Urothelium cell line (cell line): ENCODE measurements around the gene SCYGR5.
"Not testable (repeated sequence)": the region's sequence is repeated elsewhere in the genome, so short reads cannot be mapped to it uniquely, and the experiment has no call there.

Experiments used
- DNase-seq: peaks from one replicate; pipeline ENCODE4 v3.0.0; 2011; ENCODE audit warnings: low spot score, mixed read lengths
- FAIRE-seq: peaks from 2 replicates; lab custom pipeline; 2011; peaks lifted over from hg19 to GRCh38; lab: Jason Lieb, UNC

SCYGR5 gene

DNA sequence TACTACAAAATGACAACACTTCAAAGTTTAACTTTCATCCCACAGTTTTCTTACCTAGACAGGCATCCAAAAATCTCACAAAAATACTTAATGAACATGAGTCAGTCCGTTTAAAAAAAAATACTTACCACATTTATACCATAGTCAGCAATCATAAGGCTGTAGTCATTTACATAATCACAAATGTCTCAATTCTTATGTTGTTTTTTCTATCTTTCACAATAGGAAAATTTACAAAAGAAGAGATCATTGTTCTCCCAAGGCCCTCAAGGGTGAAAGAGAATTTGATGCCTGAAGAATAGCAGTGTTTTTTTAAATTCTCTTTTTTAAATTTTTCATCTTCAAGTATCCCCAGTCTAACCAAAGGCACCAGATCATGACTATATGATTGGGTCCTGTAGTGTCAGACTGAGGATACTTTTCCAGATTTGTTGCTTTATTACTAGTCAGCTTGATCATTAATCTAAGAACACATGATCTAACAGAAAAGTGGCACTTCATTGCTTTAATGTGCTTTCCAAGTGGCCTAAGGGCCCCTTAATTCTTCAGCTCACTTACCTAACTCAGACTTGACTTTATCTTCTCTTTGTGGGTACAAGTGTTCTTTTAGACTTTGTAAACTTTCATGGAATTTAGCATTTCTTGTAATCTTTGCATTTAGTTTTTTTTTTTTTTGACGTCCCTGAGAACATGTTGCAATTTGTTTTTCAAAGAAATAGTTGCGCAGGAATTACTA lies 4.7 kb downstream of the SCYGR5 start:
- no peak for DNase-seq
- no peak for FAIRE-seq

DNA sequence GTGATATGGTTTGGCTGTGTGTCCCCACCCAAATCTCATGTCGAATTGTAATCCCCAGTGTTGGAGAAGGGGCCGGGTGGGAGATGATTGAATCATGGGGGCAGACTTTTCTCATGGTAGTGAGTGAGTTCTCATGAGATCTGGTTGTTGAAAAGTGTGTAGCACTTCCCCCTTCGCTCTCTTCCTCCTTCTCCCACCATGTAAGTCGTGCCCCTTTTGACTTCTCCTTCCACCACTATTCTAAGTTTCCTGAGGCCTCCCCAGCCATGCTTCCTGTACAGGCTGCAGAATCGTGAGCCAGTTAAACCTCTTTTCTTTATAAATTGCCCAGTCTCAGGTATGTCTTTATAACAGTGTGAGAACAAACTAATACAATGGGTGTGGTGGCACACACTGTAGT lies 7.0 kb downstream of the SCYGR5 start:
- DNase-seq, FAIRE-seq: not testable (repeated sequence)

DNA sequence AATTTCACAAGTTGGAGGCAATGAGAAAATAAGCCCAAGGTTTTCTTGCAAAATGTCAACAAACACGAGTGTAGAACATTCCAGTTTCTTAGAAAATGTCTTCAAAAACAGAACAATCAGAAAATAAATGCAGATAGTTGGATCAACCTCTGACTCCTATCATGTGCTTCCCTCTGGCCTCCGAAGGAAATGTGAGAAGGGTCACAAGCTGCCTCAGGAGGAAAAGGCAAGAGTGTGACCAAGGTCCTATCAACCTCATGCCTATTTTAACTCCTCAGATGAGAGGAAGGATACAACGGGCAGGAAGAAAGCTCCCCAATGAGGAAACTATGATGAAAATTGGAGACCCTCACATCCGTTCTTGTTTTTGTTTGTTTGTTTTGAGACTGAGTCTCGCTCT lies 7.9 kb downstream of the SCYGR5 start:
- FAIRE-seq, result no peak

DNA sequence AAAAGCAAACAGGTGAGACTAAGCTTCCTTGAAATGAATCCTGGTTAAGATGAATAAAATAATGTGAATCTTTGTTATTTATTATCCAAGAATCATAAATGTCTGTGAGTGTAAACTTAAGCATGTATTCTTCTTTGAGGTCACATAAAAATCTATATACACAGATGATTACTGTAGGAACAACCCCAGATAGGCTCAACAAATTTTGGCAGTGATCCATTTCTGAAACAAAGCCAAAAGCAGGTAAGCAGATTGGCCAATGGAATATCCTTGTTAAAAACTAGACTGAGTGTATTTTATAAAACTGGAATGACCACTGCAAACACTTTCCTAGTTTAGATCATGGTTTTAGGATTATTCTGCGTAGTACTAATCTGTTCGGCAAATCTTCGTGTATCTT lies 11.3 kb downstream of the SCYGR5 start:
- no peak for DNase-seq

More for the DNA sequence above, 7.9 kb downstream of the SCYGR5 start:
- DNase-seq, result no peak

DNA sequence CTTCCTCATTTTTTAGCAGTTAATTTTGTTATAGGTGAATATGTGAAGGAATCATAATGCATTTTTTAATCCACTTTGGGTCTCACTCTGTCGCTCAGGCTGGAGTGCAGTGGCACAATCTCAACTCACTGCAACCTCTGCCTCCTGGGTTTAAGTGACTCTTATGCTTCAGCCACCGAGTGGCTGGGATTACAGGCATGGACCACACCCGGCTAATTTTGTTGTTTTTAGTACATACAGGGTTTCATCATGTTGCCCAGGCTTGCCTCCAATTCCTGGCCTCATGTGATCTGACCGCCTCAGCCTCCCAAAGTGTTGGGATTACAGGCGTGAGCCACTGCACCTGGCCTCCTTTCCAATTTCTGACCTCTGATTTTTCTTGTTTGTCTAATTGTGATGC lies 17.7 kb downstream of the SCYGR5 start:
- DNase-seq, result no peak
- no peak for FAIRE-seq

More for the DNA sequence above, 11.3 kb downstream of the SCYGR5 start:
- FAIRE-seq, result no peak

DNA sequence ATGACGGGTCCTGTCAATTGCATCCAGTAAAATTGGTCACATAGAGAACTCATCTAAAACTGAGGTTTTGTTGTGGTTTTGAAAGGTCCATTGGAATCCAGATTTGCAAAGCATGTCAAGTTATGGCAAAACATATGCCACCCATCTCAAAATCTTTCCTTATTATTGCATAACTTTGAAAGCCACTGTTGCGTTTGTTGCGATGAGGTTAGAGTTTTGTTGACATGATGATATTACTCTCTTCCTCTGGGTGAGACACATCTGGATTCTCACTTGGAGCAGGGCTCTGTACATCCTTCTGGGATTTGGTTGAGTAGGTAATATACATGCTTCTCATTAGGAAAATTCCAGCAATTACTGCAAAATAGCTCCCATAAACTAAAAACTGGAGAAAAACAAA lies 20.6 kb downstream of the SCYGR5 start:
- FAIRE-seq (no peak), DNase-seq (no peak)

DNA sequence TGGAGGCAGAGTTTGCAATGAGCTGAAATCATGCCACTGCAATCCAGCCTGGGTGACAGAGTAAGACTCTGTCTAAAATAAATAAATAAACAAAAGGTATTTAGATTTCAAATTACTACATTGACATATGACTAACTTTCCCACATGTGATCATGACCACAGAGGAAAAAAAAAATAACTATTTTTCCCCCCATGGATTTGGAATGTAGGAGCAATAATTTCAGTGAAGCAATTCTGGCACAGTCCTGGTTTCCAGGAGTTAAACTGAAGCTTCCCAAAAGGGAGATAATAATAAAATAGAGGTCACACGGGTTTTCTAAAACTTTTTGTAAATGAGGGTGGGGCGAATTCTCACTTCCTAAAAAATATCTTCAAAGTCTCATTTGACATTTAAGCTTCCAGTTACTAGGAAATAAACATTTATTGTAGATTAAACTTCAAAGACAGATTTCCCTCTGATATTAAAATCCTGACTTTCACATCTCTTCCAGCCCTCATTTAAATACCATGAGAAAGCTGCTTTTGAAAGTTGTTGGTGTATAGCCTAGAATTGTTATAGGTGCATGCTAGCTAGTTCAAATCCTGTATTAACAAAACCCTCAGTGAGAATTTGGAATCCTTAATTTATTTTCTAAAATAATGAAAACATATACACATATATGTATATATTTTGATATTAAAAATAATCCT lies 30.5 kb downstream of the SCYGR5 start:
- FAIRE-seq (no peak), DNase-seq (no peak)

DNA sequence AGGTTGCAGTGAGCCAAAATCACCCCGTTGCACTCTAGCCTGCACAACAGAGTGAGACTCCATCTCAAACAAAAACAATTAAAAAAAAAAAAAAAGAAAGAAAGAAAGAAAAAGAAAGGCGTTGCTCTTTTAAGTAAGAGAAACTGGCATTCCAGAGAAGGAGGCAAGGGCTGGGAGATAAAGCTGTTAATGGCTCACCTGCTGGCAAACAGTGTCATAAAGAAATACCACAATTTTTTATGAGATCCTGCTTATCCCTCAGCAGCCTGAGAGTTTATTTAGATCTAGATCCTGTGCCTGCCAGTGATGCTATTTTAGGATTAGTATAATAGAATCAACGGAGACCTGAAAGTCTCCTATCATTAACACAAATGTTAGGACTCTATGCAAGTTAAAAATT lies 35.0 kb downstream of the SCYGR5 start:
- no peak for FAIRE-seq
- no peak for DNase-seq

DNA sequence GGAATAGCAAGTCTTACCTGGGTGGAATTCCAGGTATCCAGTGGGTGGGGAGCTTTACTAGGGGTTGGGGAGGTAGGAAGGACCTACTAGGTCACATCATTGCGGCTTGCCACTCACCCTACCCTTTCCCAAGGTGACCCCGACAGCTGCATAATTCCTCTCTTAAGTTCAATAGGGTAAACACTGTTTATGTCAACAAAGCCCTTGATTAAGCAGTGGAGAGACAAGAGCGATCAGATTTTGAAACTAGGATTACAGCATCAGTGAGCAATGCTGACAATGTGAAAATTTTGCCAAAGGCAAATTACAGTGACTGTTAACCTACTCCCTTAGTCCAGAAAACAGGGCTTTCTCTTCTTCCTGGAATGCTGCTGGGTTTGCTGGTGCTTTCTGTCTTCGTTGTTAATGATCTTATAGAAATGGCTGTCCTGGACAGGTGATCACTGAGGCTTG lies 36.7 kb downstream of the SCYGR5 start:
- FAIRE-seq, result no peak
- peak; percentile 36 for DNase-seq

DNA sequence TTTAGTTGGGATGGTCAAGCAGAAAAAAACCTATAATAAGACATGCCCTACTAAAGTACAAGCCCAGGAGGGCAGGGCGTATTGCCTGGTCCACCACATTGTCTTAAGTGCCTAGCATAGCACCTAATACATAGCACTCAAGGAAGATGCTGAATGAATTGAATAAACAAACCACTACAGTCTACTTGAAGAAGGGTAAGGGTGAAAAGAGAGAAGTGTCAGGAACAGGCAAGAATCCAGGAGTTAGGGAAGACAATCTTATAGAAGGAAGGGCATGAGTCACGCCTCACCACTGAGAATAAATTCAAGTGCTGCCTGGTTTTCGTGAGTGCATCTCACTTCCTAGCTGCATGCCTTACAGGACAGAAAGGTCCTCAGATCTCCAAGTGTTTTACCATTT lies 37.4 kb downstream of the SCYGR5 start:
- FAIRE-seq, result no peak
- DNase-seq, result peak; percentile 51

DNA sequence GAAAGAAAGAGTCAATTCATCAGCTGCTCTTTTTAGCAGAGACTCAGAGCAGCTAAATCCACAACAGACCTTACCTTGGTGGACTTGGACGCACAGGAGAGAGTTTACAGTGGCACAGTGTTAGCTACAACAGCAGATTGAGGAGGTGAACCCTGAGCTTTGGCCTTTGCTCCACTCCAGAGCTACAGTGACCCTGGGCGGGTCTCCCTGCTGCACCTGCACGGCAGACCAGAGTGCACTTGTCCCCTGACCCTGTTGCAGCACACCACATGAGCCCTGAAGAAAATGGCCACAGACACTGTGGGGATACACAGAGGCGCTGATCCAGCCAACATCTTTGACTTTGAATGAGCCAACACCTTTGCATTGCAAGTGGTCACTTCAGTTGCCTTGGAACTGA lies 40.3 kb downstream of the SCYGR5 start:
- FAIRE-seq (no peak), DNase-seq (no peak)

DNA sequence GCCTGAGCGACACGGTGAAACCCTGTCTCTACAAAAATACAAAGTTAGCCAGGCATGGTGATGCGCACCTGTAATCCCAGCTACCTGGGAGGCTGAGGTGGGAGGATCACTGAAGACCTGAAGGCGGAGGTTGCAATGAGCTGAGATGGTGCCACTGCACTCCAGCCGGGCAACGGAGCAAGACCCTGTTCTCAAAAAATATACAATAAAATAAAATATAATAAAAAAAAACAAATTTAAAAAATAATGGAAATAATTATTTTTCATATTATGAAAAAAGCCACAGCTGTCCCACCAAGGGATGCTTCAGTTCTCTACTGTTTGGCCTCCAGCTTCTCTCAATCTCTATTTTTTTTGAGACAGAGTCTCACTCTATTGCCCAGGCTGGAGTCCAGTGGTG lies 40.8 kb downstream of the SCYGR5 start:
- FAIRE-seq (no peak), DNase-seq (no peak)

DNA sequence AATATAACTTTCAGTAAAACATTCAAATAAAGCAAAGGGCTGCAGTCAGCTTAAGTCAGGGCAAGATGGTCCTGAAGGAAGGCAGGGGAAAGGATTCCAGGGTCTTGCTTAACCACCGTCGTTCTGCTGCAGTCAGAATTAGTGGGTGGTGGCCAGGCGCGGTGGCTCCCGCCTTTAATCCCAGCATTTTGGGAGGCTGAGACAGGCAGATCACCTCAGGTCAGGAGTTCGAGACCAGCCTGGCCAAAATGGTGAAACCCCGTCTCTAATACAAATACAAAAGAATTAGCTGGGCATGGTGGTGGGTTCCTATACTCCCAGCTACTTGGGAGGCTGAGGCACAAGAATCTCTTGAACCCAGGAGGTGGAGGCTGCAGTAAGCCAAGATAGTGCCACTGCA lies 44.4 kb downstream of the SCYGR5 start:
- no peak for DNase-seq
- no peak for FAIRE-seq

DNA sequence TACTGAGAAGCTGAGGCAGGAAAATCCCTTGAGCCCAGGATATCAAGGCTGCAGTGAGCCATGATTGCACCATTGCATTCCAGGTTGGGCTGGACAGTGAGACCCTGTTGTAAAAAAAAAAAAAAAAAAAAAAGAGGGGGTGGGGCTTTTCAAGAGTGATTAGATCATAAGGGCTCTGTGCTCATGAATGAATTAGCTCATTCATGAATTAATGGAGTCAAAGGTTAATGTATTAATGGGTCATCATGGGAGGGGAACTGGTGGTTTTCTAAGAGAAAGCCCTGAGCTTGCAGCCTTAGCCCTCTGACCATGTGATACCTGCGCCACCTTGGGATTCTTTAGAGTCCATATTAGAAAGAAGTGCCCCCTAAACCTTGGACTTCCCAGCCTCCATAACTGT lies 46.7 kb downstream of the SCYGR5 start:
- FAIRE-seq (no peak), DNase-seq (no peak)

DNA sequence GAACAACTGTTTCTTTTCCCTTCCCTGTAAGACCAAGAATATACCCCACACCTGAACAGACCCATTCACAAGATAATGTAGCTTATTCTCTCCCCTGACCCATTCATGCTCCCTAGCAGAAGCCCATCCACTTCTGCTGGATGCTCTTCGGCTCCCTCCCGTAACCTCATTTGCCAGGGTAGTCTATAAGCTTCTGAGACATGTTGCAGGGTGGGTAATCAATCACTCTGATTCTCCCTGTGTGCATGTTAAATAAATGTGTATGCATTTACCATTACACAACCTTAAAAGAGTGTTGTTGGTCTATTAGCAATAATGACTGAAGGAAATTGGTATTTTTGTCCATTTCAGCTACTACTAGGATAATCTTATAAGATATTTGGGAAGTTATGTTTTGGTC lies 49.9 kb downstream of the SCYGR5 start:
- FAIRE-seq, result no peak
- DNase-seq, result no peak
